Measurements from ENCODE around the gene SHC2.

DNA sequence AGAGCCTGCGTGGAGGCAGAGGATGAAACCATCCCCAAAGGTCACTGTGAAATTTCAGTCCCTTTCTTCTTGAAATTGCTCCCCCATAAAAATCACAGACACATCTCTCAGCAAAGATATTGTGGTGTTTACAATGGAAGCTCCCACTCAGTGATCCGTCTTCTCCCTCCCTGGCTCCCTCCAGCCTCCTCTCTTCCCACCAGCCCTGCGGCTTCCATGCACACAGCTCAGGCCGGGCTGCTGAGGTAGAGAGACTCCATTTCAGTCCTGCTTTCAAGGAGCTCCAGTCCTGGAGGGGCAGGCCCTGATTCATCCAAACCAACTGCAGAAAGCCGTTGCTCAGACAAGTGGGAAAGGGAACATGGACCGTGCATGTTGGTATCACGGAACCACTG, 92.2 kb downstream of the SHC2 start:
- TF ChIP-seq, protein P1, sequence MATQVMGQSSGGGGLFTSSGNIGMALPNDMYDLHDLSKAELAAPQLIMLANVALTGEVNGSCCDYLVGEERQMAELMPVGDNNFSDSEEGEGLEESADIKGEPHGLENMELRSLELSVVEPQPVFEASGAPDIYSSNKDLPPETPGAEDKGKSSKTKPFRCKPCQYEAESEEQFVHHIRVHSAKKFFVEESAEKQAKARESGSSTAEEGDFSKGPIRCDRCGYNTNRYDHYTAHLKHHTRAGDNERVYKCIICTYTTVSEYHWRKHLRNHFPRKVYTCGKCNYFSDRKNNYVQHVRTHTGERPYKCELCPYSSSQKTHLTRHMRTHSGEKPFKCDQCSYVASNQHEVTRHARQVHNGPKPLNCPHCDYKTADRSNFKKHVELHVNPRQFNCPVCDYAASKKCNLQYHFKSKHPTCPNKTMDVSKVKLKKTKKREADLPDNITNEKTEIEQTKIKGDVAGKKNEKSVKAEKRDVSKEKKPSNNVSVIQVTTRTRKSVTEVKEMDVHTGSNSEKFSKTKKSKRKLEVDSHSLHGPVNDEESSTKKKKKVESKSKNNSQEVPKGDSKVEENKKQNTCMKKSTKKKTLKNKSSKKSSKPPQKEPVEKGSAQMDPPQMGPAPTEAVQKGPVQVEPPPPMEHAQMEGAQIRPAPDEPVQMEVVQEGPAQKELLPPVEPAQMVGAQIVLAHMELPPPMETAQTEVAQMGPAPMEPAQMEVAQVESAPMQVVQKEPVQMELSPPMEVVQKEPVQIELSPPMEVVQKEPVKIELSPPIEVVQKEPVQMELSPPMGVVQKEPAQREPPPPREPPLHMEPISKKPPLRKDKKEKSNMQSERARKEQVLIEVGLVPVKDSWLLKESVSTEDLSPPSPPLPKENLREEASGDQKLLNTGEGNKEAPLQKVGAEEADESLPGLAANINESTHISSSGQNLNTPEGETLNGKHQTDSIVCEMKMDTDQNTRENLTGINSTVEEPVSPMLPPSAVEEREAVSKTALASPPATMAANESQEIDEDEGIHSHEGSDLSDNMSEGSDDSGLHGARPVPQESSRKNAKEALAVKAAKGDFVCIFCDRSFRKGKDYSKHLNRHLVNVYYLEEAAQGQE (IDR thresholded peaks at IDR 0.05; ENCODE audit: insufficient read depth in 1 of 2, low read depth in 2 of 2, low read length in 1 of 2) = no peak
- TF ChIP-seq SIN3A (IDR thresholded peaks at IDR 0.05; ENCODE audit: borderline replicate concordance, insufficient read depth, low read depth, low read length) = no peak
